SH-SY5Y (cell line): ENCODE measurements around the gene CREB3.

ENCODE experiments used
- GATA2 ChIP-seq: IDR thresholded peaks from 2 replicates; pipeline ENCODE4 v1.6.1; 2011; ENCODE audit warnings: mild to moderate bottlenecking, low read depth, low read length
- GATA3 ChIP-seq: IDR thresholded peaks from 2 replicates; pipeline ENCODE4 v1.6.1; 2011; ENCODE audit warnings: low read depth, mild to moderate bottlenecking, low read length, moderate library complexity

DNA sequence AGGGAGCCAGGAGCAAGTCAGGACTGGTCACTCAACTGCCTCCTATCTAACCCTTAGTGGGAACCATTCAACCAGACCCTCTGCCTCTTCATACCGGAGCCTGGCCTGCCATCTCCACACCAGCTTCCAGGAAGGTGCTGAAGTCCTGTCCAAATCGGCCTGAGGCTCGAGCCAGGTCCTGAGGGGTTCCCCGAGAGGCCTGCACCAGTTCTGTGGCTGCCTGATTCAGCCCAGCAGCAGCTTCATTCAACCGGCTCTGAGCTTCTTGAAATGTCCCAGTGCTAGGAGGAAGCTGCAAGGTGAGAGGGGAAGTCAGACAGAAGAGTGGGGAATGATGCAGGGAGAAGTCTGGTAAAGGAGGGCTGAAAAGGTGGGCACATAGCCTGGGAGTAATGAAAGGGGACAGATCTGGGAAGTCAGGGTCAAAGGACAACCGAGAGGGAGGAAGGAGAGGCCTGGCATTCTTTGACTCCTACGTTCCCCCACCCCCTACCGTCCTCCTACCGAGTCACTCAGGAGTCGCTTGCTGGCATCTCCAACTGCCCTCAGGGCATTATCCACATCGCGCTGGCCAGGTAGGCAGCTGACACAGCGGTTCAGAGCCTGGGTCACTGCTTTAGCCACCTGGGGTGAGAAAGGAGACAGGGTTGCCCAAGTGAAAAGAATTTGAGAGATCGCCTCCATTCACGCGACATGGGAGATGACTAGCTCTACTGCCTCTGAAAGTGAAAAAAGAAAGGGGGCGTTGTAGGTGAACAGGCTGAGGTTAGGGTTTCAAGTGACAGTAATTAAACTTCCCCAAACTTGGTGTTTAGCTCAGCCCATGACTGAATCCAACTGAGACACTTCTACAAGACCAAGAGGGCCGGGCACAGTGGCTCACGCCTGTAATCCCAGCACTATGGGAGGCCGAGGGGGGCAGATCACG, 20.7 kb upstream of the CREB3 start:
- TF ChIP-seq GATA2 (no peak), GATA3 (no peak)
